ENCODE measurements around the gene SMPDL3B. TPM values are rescaled to one million over a fixed set of nuclear protein-coding genes. Genes with fewer than 3 reads are reported as not detected.

SMPDL3B gene
- total RNA-seq, 2 experiments from 2014 or later, result 0.52 to 0.72 TPM

- Mint-ChIP-seq H3K36me3 (ENCODE audit: low read depth) (peaks cover 21% of the 10 kb centered on the region), H3K27me3 (ENCODE audit: low read depth) (no peaks in the 10 kb centered on the region), H3K4me1 (ENCODE audit: low read depth) (peaks cover 30% of the 10 kb centered on the region), H3K4me3 (peak overlapping the region; percentile 100), H3K27ac (peak overlapping the region; percentile 100), H3K9me3 (peaks cover 5% of the 10 kb centered on the region)
- intact Hi-C loops (cut with micrococcal nuclease), result no loop called here
- CTCF ChIA-PET, result interaction anchor here (0.6 kb wide), 1 partner anchor 14 kb away, joined by 3 read pairs; no protein-coding TSS in a partner anchor
- no peak for DNase-seq
These were observed 19.7 kb upstream of the SMPDL3B start for GRCh38 chr1:27915082-27915575.

- intact Hi-C loops (cut with micrococcal nuclease), result no loop called here
- CTCF ChIA-PET, result no interaction called here
- Mint-ChIP-seq H3K4me1 (ENCODE audit: low read depth) (no peaks in the 10 kb centered on the region), H3K36me3 (ENCODE audit: low read depth) (no peaks in the 10 kb centered on the region), H3K9me3 (no peaks in the 10 kb centered on the region), H3K27ac (no peak overlapping the region), H3K4me3 (no peak overlapping the region), H3K27me3 (ENCODE audit: low read depth) (no peaks in the 10 kb centered on the region)
- DNase-seq, result no peak
These were observed 12.5 kb upstream of the SMPDL3B start for GRCh38 chr1:27922272-27922671.

GRCh38 chr1:27928216-27928954, 6.4 kb upstream of the SMPDL3B start:
- Mint-ChIP-seq H3K4me3 (no peak overlapping the region), H3K4me1 (ENCODE audit: low read depth) (no peaks in the 10 kb centered on the region), H3K27me3 (ENCODE audit: low read depth) (no peaks in the 10 kb centered on the region), H3K36me3 (ENCODE audit: low read depth) (no peaks in the 10 kb centered on the region), H3K27ac (no peak overlapping the region), H3K9me3 (no peaks in the 10 kb centered on the region)
- no peak for DNase-seq
- CTCF ChIA-PET, result interaction anchor here (0.8 to 1.5 kb wide), 2 partner anchors 9 to 13 kb away, joined by 5 to 7 read pairs; no protein-coding TSS in a partner anchor
- intact Hi-C loops (cut with micrococcal nuclease), result no loop called here

GRCh38 chr1:27931184-27931583, 3.6 kb upstream of the SMPDL3B start:
- DNase-seq, result no peak
- Mint-ChIP-seq H3K4me1 (ENCODE audit: low read depth) (peaks cover 9% of the 10 kb centered on the region), H3K4me3 (no peak overlapping the region), H3K27ac (no peak overlapping the region), H3K36me3 (ENCODE audit: low read depth) (no peaks in the 10 kb centered on the region), H3K9me3 (no peaks in the 10 kb centered on the region), H3K27me3 (ENCODE audit: low read depth) (peaks cover 15% of the 10 kb centered on the region)
- intact Hi-C loops (cut with micrococcal nuclease), result no loop called here
- CTCF ChIA-PET, result no interaction called here

GRCh38 chr1:27931759-27932158, 3.0 kb upstream of the SMPDL3B start:
- no peak for DNase-seq
- Mint-ChIP-seq H3K27ac (no peak overlapping the region), H3K4me1 (ENCODE audit: low read depth) (peaks cover 9% of the 10 kb centered on the region), H3K27me3 (ENCODE audit: low read depth) (peaks cover 15% of the 10 kb centered on the region), H3K36me3 (ENCODE audit: low read depth) (no peaks in the 10 kb centered on the region), H3K4me3 (no peak overlapping the region), H3K9me3 (no peaks in the 10 kb centered on the region)
- intact Hi-C loops (cut with micrococcal nuclease), result no loop called here
- CTCF ChIA-PET, result no interaction called here

GRCh38 chr1:27935721-27936120, 921 bp downstream of the SMPDL3B start:
- Mint-ChIP-seq H3K27ac (no peak overlapping the region), H3K36me3 (ENCODE audit: low read depth) (no peaks in the 10 kb centered on the region), H3K9me3 (no peaks in the 10 kb centered on the region), H3K4me1 (ENCODE audit: low read depth) (peaks cover 18% of the 10 kb centered on the region), H3K27me3 (ENCODE audit: low read depth) (peaks cover 15% of the 10 kb centered on the region), H3K4me3 (no peak overlapping the region)
- intact Hi-C loops (cut with micrococcal nuclease), result no loop called here
- CTCF ChIA-PET, result interaction anchor here (0.7 to 1.1 kb wide), 2 partner anchors 10 to 16 kb away, joined by 3 read pairs; no protein-coding TSS in a partner anchor
- DNase-seq, result no peak

GRCh38 chr1:27936370-27936769, 1.6 kb downstream of the SMPDL3B start:
- Mint-ChIP-seq H3K36me3 (ENCODE audit: low read depth) (no peaks in the 10 kb centered on the region), H3K4me1 (ENCODE audit: low read depth) (peaks cover 18% of the 10 kb centered on the region), H3K27ac (no peak overlapping the region), H3K4me3 (no peak overlapping the region), H3K27me3 (ENCODE audit: low read depth) (peaks cover 15% of the 10 kb centered on the region), H3K9me3 (no peaks in the 10 kb centered on the region)
- no peak for DNase-seq
- intact Hi-C loops (cut with micrococcal nuclease), result no loop called here
- CTCF ChIA-PET, result interaction anchor here (1.1 kb wide), 1 partner anchor 9 kb away, joined by 3 read pairs; no protein-coding TSS in a partner anchor

- H3K9me3 Mint-ChIP-seq, result no peaks in the 10 kb centered on the region
- intact Hi-C loops (cut with micrococcal nuclease), result no loop called here
- peaks cover 18% of the 10 kb centered on the region for H3K4me1 Mint-ChIP-seq (ENCODE audit: low read depth)
- H3K4me3 Mint-ChIP-seq, result no peak overlapping the region
- H3K27ac Mint-ChIP-seq, result no peak overlapping the region
- no peak for DNase-seq
- CTCF ChIA-PET, result interaction anchor here (1.5 kb wide), 1 partner anchor 41 kb away, joined by 4 read pairs; no protein-coding TSS in a partner anchor
- H3K36me3 Mint-ChIP-seq (ENCODE audit: low read depth), result no peaks in the 10 kb centered on the region
- peaks cover 15% of the 10 kb centered on the region for H3K27me3 Mint-ChIP-seq (ENCODE audit: low read depth)
These were observed 2.7 kb downstream of the SMPDL3B start for GRCh38 chr1:27937524-27937836.

GRCh38 chr1:27938488-27938887, 3.7 kb downstream of the SMPDL3B start:
- Mint-ChIP-seq H3K27me3 (ENCODE audit: low read depth) (peaks cover 15% of the 10 kb centered on the region), H3K9me3 (no peaks in the 10 kb centered on the region), H3K4me1 (ENCODE audit: low read depth) (peaks cover 26% of the 10 kb centered on the region), H3K27ac (no peak overlapping the region), H3K4me3 (no peak overlapping the region), H3K36me3 (ENCODE audit: low read depth) (no peaks in the 10 kb centered on the region)
- CTCF ChIA-PET, result interaction anchor here (1.5 kb wide), 1 partner anchor 40 kb away, joined by 4 read pairs; no protein-coding TSS in a partner anchor
- intact Hi-C loops (cut with micrococcal nuclease), result no loop called here
- no peak for DNase-seq

- no peaks in the 10 kb centered on the region for H3K9me3 Mint-ChIP-seq
- peak overlapping the region; percentile 15 for H3K27ac Mint-ChIP-seq
- H3K27me3 Mint-ChIP-seq (ENCODE audit: low read depth), result peaks cover 7% of the 10 kb centered on the region
- H3K36me3 Mint-ChIP-seq (ENCODE audit: low read depth), result no peaks in the 10 kb centered on the region
- intact Hi-C loops (cut with micrococcal nuclease), result loop anchor here (1.0 to 2.0 kb wide), 4 partner anchors 39 to 269 kb away; partner anchors contain the start of gene EYA3
- CTCF ChIA-PET, result interaction anchor here (0.5 to 1.8 kb wide), 14 partner anchors 10 to 1141 kb away, joined by 3 to 7 read pairs (median 3); no protein-coding TSS in a partner anchor
- DNase-seq, result peak; percentile 90
- no peak overlapping the region for H3K4me3 Mint-ChIP-seq
- peaks cover 26% of the 10 kb centered on the region for H3K4me1 Mint-ChIP-seq (ENCODE audit: low read depth)
These were observed 5.5 kb downstream of the SMPDL3B start for GRCh38 chr1:27940297-27940696.

- no peaks in the 10 kb centered on the region for H3K9me3 Mint-ChIP-seq
- no peaks in the 10 kb centered on the region for H3K36me3 Mint-ChIP-seq (ENCODE audit: low read depth)
- intact Hi-C loops (cut with micrococcal nuclease), result loop anchor here (1.0 to 2.0 kb wide), 4 partner anchors 38 to 268 kb away; partner anchors contain the start of gene EYA3
- peaks cover under 1% of the 10 kb centered on the region for H3K27me3 Mint-ChIP-seq (ENCODE audit: low read depth)
- peaks cover 23% of the 10 kb centered on the region for H3K4me1 Mint-ChIP-seq (ENCODE audit: low read depth)
- H3K4me3 Mint-ChIP-seq, result no peak overlapping the region
- H3K27ac Mint-ChIP-seq, result no peak overlapping the region
- CTCF ChIA-PET, result interaction anchor here (0.5 to 1.8 kb wide), 14 partner anchors 9 to 1140 kb away, joined by 3 to 7 read pairs (median 3); no protein-coding TSS in a partner anchor
- DNase-seq, result no peak
These were observed 6.2 kb downstream of the SMPDL3B start for GRCh38 chr1:27940870-27941560.
